SW 1271 (cell line): Measurements from ENCODE around the gene GPT2.
"Not testable (repeated sequence)": the region's sequence is repeated elsewhere in the genome, so short reads cannot be mapped to it uniquely, and the experiment has no call there.

Source experiments
- DNase-seq, 2 experiments: peaks; one replicate each; lab custom pipeline; 2025; lab: John Stamatoyannopoulos, UW

The GPT2 gene

GRCh38 chr16:46866286-46866685 is 17.9 kb upstream of the GPT2 start:
- no peak for DNase-seq

GRCh38 chr16:46867486-46867885 is 16.7 kb upstream of the GPT2 start:
- DNase-seq, result not testable (repeated sequence)

GRCh38 chr16:46868891-46869290 is 15.3 kb upstream of the GPT2 start:
- DNase-seq, result not testable (repeated sequence)

- no peak for DNase-seq
These were observed 12.6 kb upstream of the GPT2 start for GRCh38 chr16:46871597-46871996.

GRCh38 chr16:46873201-46873600 is 11.0 kb upstream of the GPT2 start:
- DNase-seq, result no peak

GRCh38 chr16:46875243-46875642 is 8.9 kb upstream of the GPT2 start:
- no peak for DNase-seq

GRCh38 chr16:46882304-46882939 is 1.7 kb upstream of the GPT2 start:
- DNase-seq, result no peak

GRCh38 chr16:46882940-46883307 is 1.2 kb upstream of the GPT2 start:
- no peak for DNase-seq

- DNase-seq, result no peak
These were observed 841 bp upstream of the GPT2 start for GRCh38 chr16:46883353-46883689.

GRCh38 chr16:46884513-46885293 is 541 bp downstream of the GPT2 start:
- no peak for DNase-seq

GRCh38 chr16:46885960-46886763 is 2.0 kb downstream of the GPT2 start:
- no peak for DNase-seq

GRCh38 chr16:46886764-46887523 is 2.8 kb downstream of the GPT2 start:
- DNase-seq, result no peak

- no peak for DNase-seq
These were observed 3.3 kb downstream of the GPT2 start for GRCh38 chr16:46887524-46887854.

- no peak for DNase-seq
These were observed 5.2 kb downstream of the GPT2 start for GRCh38 chr16:46889245-46889941.

GRCh38 chr16:46889942-46890300 is 5.8 kb downstream of the GPT2 start:
- no peak for DNase-seq

- no peak for DNase-seq
These were observed 7.7 kb downstream of the GPT2 start for GRCh38 chr16:46891910-46892309.

GRCh38 chr16:46894036-46894672 is 10.0 kb downstream of the GPT2 start:
- DNase-seq, result no peak

GRCh38 chr16:46895399-46896313 is 11.5 kb downstream of the GPT2 start:
- DNase-seq, result no peak

GRCh38 chr16:46896314-46896968 is 12.3 kb downstream of the GPT2 start:
- no peak for DNase-seq

GRCh38 chr16:46897471-46897870 is 13.3 kb downstream of the GPT2 start:
- DNase-seq, result no peak
